ENCODE data around the gene CSTF2T.

GRCh38 chr10:51705774-51706173 lies 6.4 kb upstream of the CSTF2T start:
- TF ChIP-seq POLR2AphosphoS5 (IDR thresholded peaks at IDR 0.05) = no peak
- TF ChIP-seq CTCF (IDR thresholded peaks at IDR 0.05 in 8 of 11, conservative IDR thresholded peaks at IDR 0.05 in 3 of 11) = no peak

Data from spleen (tissue), 7 donors.